BLaER1 (cell line): ENCODE data around the gene HGFAC.
A peak's percentile ranks its signal among the peaks of the same experiment; 100 is the strongest.

Experiments used
- H3K27ac ChIP-seq: shearing (Covaris generic); formaldehyde crosslinking; 2 replicates; pipeline ENCODE4 v1.8.1; 2022
- H3K27me3 ChIP-seq: shearing (Covaris generic); formaldehyde crosslinking; 2 replicates; pipeline ENCODE4 v1.8.1; 2022
- H3K36me3 ChIP-seq: shearing (Covaris generic); formaldehyde crosslinking; 2 replicates; pipeline ENCODE4 v1.8.1; 2022
- H3K4me1 ChIP-seq: shearing (Covaris generic); formaldehyde crosslinking; 2 replicates; pipeline ENCODE4 v1.8.1; 2022
- H3K4me2 ChIP-seq: shearing (Covaris generic); formaldehyde crosslinking; 2 replicates; pipeline ENCODE4 v1.8.1; 2022
- H3K4me3 ChIP-seq: shearing (Covaris generic); formaldehyde crosslinking; 2 replicates; pipeline ENCODE4 v1.8.1; 2022
- H3K9ac ChIP-seq: shearing (Covaris generic); formaldehyde crosslinking; 2 replicates; pipeline ENCODE4 v1.8.1; 2022
- H3K9me3 ChIP-seq: shearing (Covaris generic); formaldehyde crosslinking; 2 replicates; pipeline ENCODE4 v1.8.1; 2022
- H4K20me1 ChIP-seq: shearing (Covaris generic); formaldehyde crosslinking; 2 replicates; pipeline ENCODE4 v1.8.1; 2022
- Cebpa-rat ChIP-seq: shearing (Covaris generic); IDR thresholded peaks from 2 replicates; pipeline ENCODE4 v1.8.1; 2022

The HGFAC gene

GRCh38 chr4:3416270-3416669 lies 25.5 kb upstream of the HGFAC start:
- Histone ChIP-seq H3K9ac (no peak overlapping the region), H4K20me1 (peaks cover 95% of the 10 kb centered on the region), H3K4me1 (peaks cover 78% of the 10 kb centered on the region), H3K9me3 (no peaks in the 10 kb centered on the region), H3K27me3 (no peaks in the 10 kb centered on the region), H3K4me2 (no peak overlapping the region), H3K27ac (0 out of 2 replicates have a peak overlapping the region, but pooled peaks have one; percentile 2), H3K36me3 (peaks cover 63% of the 10 kb centered on the region), H3K4me3 (no peak overlapping the region)
- TF ChIP-seq Cebpa-rat, result no peak

GRCh38 chr4:3416821-3417221 lies 24.9 kb upstream of the HGFAC start:
- TF ChIP-seq Cebpa-rat, result no peak
- no peak overlapping the region for H3K4me3 ChIP-seq
- peaks cover 68% of the 10 kb centered on the region for H3K36me3 ChIP-seq
- peaks cover 95% of the 10 kb centered on the region for H4K20me1 ChIP-seq
- H3K27me3 ChIP-seq, result no peaks in the 10 kb centered on the region
- H3K9me3 ChIP-seq, result no peaks in the 10 kb centered on the region
- 0 out of 2 replicates have a peak overlapping the region, but pooled peaks have one; percentile 2 for H3K27ac ChIP-seq
- no peak overlapping the region for H3K9ac ChIP-seq
- H3K4me1 ChIP-seq, result peaks cover 73% of the 10 kb centered on the region
- no peak overlapping the region for H3K4me2 ChIP-seq

- H3K9ac ChIP-seq, result no peak overlapping the region
- peak overlapping the region; percentile 55 for H3K4me2 ChIP-seq
- H3K27me3 ChIP-seq, result no peaks in the 10 kb centered on the region
- H3K4me1 ChIP-seq, result peaks cover 66% of the 10 kb centered on the region
- TF ChIP-seq Cebpa-rat, result no peak
- H3K4me3 ChIP-seq, result no peak overlapping the region
- 0 out of 2 replicates have a peak overlapping the region, but pooled peaks have one; percentile 14 for H3K27ac ChIP-seq
- peaks cover 93% of the 10 kb centered on the region for H4K20me1 ChIP-seq
- no peaks in the 10 kb centered on the region for H3K9me3 ChIP-seq
- peaks cover 71% of the 10 kb centered on the region for H3K36me3 ChIP-seq
Observed at GRCh38 chr4:3417448-3417847, 24.3 kb upstream of the HGFAC start.

GRCh38 chr4:3418029-3418762 lies 23.6 kb upstream of the HGFAC start:
- TF ChIP-seq Cebpa-rat, result no peak
- no peaks in the 10 kb centered on the region for H3K27me3 ChIP-seq
- no peaks in the 10 kb centered on the region for H3K9me3 ChIP-seq
- peaks cover 76% of the 10 kb centered on the region for H3K36me3 ChIP-seq
- peaks cover 89% of the 10 kb centered on the region for H4K20me1 ChIP-seq
- H3K4me2 ChIP-seq, result peak overlapping the region; percentile 55
- no peak overlapping the region; the same call in 1 of the 2 replicates for H3K9ac ChIP-seq
- no peak overlapping the region for H3K27ac ChIP-seq
- H3K4me3 ChIP-seq, result no peak overlapping the region
- H3K4me1 ChIP-seq, result peaks cover 59% of the 10 kb centered on the region

- no peak for TF ChIP-seq Cebpa-rat
- peaks cover 41% of the 10 kb centered on the region for H3K4me1 ChIP-seq
- H3K27ac ChIP-seq, result no peak overlapping the region
- no peak overlapping the region for H3K4me3 ChIP-seq
- no peaks in the 10 kb centered on the region for H3K9me3 ChIP-seq
- H3K36me3 ChIP-seq, result peaks cover 95% of the 10 kb centered on the region
- H4K20me1 ChIP-seq, result peaks cover 89% of the 10 kb centered on the region
- H3K9ac ChIP-seq, result no peak overlapping the region
- no peaks in the 10 kb centered on the region for H3K27me3 ChIP-seq
- H3K4me2 ChIP-seq, result no peak overlapping the region
Observed at GRCh38 chr4:3419836-3420605, 21.7 kb upstream of the HGFAC start.

- Histone ChIP-seq H3K4me3 (no peak overlapping the region), H3K4me2 (no peak overlapping the region), H3K9me3 (no peaks in the 10 kb centered on the region), H3K36me3 (peaks cover 94% of the 10 kb centered on the region), H3K9ac (no peak overlapping the region), H3K27me3 (no peaks in the 10 kb centered on the region), H4K20me1 (peaks cover 85% of the 10 kb centered on the region), H3K27ac (no peak overlapping the region), H3K4me1 (peaks cover 35% of the 10 kb centered on the region)
- no peak for TF ChIP-seq Cebpa-rat
Observed at GRCh38 chr4:3420606-3420955, 21.2 kb upstream of the HGFAC start.

GRCh38 chr4:3420956-3421355 lies 20.8 kb upstream of the HGFAC start:
- H4K20me1 ChIP-seq, result peaks cover 81% of the 10 kb centered on the region
- H3K36me3 ChIP-seq, result peaks cover 90% of the 10 kb centered on the region
- peaks cover 34% of the 10 kb centered on the region for H3K4me1 ChIP-seq
- TF ChIP-seq Cebpa-rat, result no peak
- H3K27ac ChIP-seq, result no peak overlapping the region
- no peak overlapping the region for H3K9ac ChIP-seq
- H3K4me2 ChIP-seq, result no peak overlapping the region
- H3K4me3 ChIP-seq, result no peak overlapping the region
- no peaks in the 10 kb centered on the region for H3K27me3 ChIP-seq
- H3K9me3 ChIP-seq, result no peaks in the 10 kb centered on the region

GRCh38 chr4:3421470-3421869 lies 20.3 kb upstream of the HGFAC start:
- Histone ChIP-seq H3K36me3 (peaks cover 87% of the 10 kb centered on the region), H3K9ac (no peak overlapping the region), H4K20me1 (peaks cover 78% of the 10 kb centered on the region), H3K4me2 (no peak overlapping the region), H3K27me3 (no peaks in the 10 kb centered on the region), H3K9me3 (no peaks in the 10 kb centered on the region), H3K27ac (no peak overlapping the region), H3K4me3 (no peak overlapping the region), H3K4me1 (peaks cover 37% of the 10 kb centered on the region)
- no peak for TF ChIP-seq Cebpa-rat

- H3K27me3 ChIP-seq, result no peaks in the 10 kb centered on the region
Observed at GRCh38 chr4:3422241-3422801, 19.4 kb upstream of the HGFAC start.

GRCh38 chr4:3422808-3423297 lies 18.9 kb upstream of the HGFAC start:
- Histone ChIP-seq H4K20me1 (peaks cover 77% of the 10 kb centered on the region), H3K4me2 (no peak overlapping the region), H3K4me3 (no peak overlapping the region), H3K9ac (no peak overlapping the region), H3K4me1 (peaks cover 37% of the 10 kb centered on the region), H3K27me3 (no peaks in the 10 kb centered on the region), H3K27ac (no peak overlapping the region), H3K36me3 (peaks cover 82% of the 10 kb centered on the region), H3K9me3 (no peaks in the 10 kb centered on the region)
- TF ChIP-seq Cebpa-rat, result no peak

More at GRCh38 chr4:3422241-3422801, 19.4 kb upstream of the HGFAC start:
- no peak for TF ChIP-seq Cebpa-rat
- Histone ChIP-seq H3K4me3 (no peak overlapping the region), H3K4me1 (peaks cover 37% of the 10 kb centered on the region), H3K9ac (no peak overlapping the region), H3K9me3 (no peaks in the 10 kb centered on the region), H3K27ac (no peak overlapping the region), H3K36me3 (peaks cover 87% of the 10 kb centered on the region), H3K4me2 (no peak overlapping the region), H4K20me1 (peaks cover 78% of the 10 kb centered on the region)
